ENCODE measurements around the gene DMAC1.

The DMAC1 gene

GRCh38 chr9:7752481-7752880 lies 47.1 kb downstream of the DMAC1 start:
- H3K4me3 ChIP-seq (ENCODE audit: low read length): no peak overlapping the region
- no peaks in the 10 kb centered on the region for H3K9me3 ChIP-seq (ENCODE audit: control insufficient read depth, insufficient read depth, low read length)
- no peak overlapping the region for H3K27ac ChIP-seq (ENCODE audit: low read length)
- H3K36me3 ChIP-seq (ENCODE audit: control insufficient read depth, insufficient read depth, low read length): no peaks in the 10 kb centered on the region
- no peaks in the 10 kb centered on the region; the same call in 1 of the 2 replicates for H3K27me3 ChIP-seq (ENCODE audit: control insufficient read depth, insufficient read depth, low read length)
- 0 out of 2 replicates have a peak, but pooled peaks cover 1% of the 10 kb centered on the region for H3K4me1 ChIP-seq (ENCODE audit: control insufficient read depth, insufficient read depth, low read length)
- no peak for DNase-seq (ENCODE audit: low read depth, low spot score)
- no CpG with 5 or more reads among the region's 2 CpGs for WGBS (ENCODE audit: insufficient coverage, insufficient read length)

Measured in iPS DF 6.9 (cell line).